ENCODE data around the gene PIAS3. TPM values are rescaled to one million over a fixed set of nuclear protein-coding genes. Genes with fewer than 3 reads are reported as not detected.

Gene PIAS3
- total and polyA plus RNA-seq, 4 donors, result 1.7 to 6.3 (median 4.0) TPM

DNA sequence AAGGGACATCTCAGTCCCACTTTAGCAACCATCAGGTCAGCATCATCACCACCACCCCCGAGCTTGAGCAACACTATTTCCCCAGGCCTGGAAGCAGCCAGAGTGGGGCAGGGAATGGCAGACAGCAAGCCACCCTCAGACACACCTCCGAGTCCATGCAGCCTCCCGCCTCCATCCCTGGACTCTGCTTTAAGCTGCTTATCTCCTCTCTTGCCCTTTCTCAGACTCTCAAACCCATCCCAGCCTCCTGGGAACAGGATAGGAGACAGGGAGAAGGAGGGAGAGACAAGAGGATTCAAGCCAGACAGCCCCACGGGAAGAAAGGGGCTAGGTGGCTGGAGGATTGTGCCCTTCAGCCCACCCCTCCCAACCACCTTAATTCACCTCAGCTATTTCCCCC is 1.7 kb downstream of the PIAS3 start:
- H3K27ac ChIP-seq (ENCODE audit: low read depth in 1 of 2, low read length in 2 of 2), result no peak overlapping the region
- peaks cover 1 to 31% (median 19%) of the 10 kb centered on the region in 4 donors for H3K36me3 ChIP-seq (ENCODE audit: control insufficient read depth in 4 of 4, insufficient read depth in 3 of 4, low read depth in 1 of 4, low read length in 3 of 4)
- H3K9me3 ChIP-seq (ENCODE audit: control insufficient read depth in 4 of 4, low read length in 3 of 4), result no peaks in the 10 kb centered on the region
- no peak overlapping the region for H3K4me3 ChIP-seq (ENCODE audit: low read depth in 1 of 3, low read length in 3 of 3)
- 87% methylated on average over 4 of the region's 4 CpGs for WGBS
- TF ChIP-seq, protein P1, sequence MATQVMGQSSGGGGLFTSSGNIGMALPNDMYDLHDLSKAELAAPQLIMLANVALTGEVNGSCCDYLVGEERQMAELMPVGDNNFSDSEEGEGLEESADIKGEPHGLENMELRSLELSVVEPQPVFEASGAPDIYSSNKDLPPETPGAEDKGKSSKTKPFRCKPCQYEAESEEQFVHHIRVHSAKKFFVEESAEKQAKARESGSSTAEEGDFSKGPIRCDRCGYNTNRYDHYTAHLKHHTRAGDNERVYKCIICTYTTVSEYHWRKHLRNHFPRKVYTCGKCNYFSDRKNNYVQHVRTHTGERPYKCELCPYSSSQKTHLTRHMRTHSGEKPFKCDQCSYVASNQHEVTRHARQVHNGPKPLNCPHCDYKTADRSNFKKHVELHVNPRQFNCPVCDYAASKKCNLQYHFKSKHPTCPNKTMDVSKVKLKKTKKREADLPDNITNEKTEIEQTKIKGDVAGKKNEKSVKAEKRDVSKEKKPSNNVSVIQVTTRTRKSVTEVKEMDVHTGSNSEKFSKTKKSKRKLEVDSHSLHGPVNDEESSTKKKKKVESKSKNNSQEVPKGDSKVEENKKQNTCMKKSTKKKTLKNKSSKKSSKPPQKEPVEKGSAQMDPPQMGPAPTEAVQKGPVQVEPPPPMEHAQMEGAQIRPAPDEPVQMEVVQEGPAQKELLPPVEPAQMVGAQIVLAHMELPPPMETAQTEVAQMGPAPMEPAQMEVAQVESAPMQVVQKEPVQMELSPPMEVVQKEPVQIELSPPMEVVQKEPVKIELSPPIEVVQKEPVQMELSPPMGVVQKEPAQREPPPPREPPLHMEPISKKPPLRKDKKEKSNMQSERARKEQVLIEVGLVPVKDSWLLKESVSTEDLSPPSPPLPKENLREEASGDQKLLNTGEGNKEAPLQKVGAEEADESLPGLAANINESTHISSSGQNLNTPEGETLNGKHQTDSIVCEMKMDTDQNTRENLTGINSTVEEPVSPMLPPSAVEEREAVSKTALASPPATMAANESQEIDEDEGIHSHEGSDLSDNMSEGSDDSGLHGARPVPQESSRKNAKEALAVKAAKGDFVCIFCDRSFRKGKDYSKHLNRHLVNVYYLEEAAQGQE (IDR thresholded peaks at IDR 0.05), result no peak
- no peak for TF ChIP-seq HNF4A (conservative IDR thresholded peaks at IDR 0.05)
- TF ChIP-seq FOXA1 (IDR thresholded peaks at IDR 0.05), result no peak
- no peak for TF ChIP-seq YY1 (IDR thresholded peaks at IDR 0.05)
- TF ChIP-seq JUND (IDR thresholded peaks at IDR 0.05), result no peak
- TF ChIP-seq, protein P2, sequence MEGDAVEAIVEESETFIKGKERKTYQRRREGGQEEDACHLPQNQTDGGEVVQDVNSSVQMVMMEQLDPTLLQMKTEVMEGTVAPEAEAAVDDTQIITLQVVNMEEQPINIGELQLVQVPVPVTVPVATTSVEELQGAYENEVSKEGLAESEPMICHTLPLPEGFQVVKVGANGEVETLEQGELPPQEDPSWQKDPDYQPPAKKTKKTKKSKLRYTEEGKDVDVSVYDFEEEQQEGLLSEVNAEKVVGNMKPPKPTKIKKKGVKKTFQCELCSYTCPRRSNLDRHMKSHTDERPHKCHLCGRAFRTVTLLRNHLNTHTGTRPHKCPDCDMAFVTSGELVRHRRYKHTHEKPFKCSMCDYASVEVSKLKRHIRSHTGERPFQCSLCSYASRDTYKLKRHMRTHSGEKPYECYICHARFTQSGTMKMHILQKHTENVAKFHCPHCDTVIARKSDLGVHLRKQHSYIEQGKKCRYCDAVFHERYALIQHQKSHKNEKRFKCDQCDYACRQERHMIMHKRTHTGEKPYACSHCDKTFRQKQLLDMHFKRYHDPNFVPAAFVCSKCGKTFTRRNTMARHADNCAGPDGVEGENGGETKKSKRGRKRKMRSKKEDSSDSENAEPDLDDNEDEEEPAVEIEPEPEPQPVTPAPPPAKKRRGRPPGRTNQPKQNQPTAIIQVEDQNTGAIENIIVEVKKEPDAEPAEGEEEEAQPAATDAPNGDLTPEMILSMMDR (IDR thresholded peaks at IDR 0.05; ENCODE audit: low read depth, low read length, missing input control), result no peak
- TF ChIP-seq FOXA2 (IDR thresholded peaks at IDR 0.05), result no peak
- no peak for TF ChIP-seq HNF4G (IDR thresholded peaks at IDR 0.05)
- TF ChIP-seq EGR1 (IDR thresholded peaks at IDR 0.05; ENCODE audit: low read depth in 2 of 2), result no peak
- no peak for TF ChIP-seq TAF1 (conservative IDR thresholded peaks at IDR 0.05)
- TF ChIP-seq, protein P3, sequence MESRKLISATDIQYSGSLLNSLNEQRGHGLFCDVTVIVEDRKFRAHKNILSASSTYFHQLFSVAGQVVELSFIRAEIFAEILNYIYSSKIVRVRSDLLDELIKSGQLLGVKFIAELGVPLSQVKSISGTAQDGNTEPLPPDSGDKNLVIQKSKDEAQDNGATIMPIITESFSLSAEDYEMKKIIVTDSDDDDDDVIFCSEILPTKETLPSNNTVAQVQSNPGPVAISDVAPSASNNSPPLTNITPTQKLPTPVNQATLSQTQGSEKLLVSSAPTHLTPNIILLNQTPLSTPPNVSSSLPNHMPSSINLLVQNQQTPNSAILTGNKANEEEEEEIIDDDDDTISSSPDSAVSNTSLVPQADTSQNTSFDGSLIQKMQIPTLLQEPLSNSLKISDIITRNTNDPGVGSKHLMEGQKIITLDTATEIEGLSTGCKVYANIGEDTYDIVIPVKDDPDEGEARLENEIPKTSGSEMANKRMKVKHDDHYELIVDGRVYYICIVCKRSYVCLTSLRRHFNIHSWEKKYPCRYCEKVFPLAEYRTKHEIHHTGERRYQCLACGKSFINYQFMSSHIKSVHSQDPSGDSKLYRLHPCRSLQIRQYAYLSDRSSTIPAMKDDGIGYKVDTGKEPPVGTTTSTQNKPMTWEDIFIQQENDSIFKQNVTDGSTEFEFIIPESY (IDR thresholded peaks at IDR 0.05), result no peak
- TF ChIP-seq NR2F2 (IDR thresholded peaks at IDR 0.05), result no peak
- TF ChIP-seq GABPA (IDR thresholded peaks at IDR 0.05 in 1 of 2, conservative IDR thresholded peaks at IDR 0.05 in 1 of 2), result no peak
- TF ChIP-seq, protein P4, sequence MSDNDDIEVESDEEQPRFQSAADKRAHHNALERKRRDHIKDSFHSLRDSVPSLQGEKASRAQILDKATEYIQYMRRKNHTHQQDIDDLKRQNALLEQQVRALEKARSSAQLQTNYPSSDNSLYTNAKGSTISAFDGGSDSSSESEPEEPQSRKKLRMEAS (IDR thresholded peaks at IDR 0.05), result no peak
- H3K27me3 ChIP-seq (ENCODE audit: control insufficient read depth in 4 of 4, insufficient read depth in 4 of 4, low read length in 3 of 4), result no peaks in the 10 kb centered on the region
- DNase-seq (ENCODE audit: low spot score), result no peak
- peaks cover 5 to 14% (median 11%) of the 10 kb centered on the region in 4 donors for H3K4me1 ChIP-seq (ENCODE audit: control insufficient read depth in 4 of 4, insufficient read depth in 4 of 4, low read length in 3 of 4)
- no peak overlapping the region for H3K9ac ChIP-seq (ENCODE audit: low read depth in 1 of 2, low read length in 2 of 2)

DNA sequence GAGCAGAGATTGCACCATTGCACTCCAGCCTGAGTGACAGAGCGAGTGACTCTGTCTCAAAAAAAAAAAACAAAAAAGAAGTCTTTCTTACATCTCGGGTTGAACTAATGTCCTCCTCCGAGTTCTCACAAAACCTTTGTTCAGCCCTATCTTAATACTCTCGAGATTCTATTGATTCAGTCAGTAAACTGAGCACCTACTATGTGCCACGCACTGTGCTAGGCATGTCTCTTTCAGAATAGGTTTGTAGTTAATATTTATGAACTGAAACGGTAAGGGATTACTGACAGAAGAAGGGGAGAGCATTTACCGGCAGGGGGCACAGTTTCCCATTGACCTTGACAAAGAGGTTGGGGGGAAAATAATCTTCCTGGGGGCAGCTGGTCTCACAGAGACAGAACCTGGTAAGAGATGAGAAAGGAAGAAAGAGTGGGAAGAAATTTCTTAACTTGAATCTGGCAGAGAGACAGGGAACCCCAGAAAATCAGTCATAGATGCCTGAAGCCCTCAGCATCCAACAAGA is 3.4 kb downstream of the PIAS3 start:
- H3K9ac ChIP-seq (ENCODE audit: low read depth in 1 of 2, low read length in 2 of 2), result no peak overlapping the region
- no peaks in the 10 kb centered on the region for H3K27me3 ChIP-seq (ENCODE audit: control insufficient read depth in 4 of 4, insufficient read depth in 4 of 4, low read length in 3 of 4)
- peaks cover 2 to 38% (median 23%) of the 10 kb centered on the region in 4 donors for H3K36me3 ChIP-seq (ENCODE audit: control insufficient read depth in 4 of 4, insufficient read depth in 3 of 4, low read depth in 1 of 4, low read length in 3 of 4)
- H3K27ac ChIP-seq (ENCODE audit: low read depth in 1 of 2, low read length in 2 of 2), result no peak overlapping the region
- 87% methylated on average over 7 of the region's 7 CpGs for WGBS
- no peak overlapping the region for H3K4me3 ChIP-seq (ENCODE audit: low read depth in 1 of 3, low read length in 3 of 3)
- H3K4me1 ChIP-seq (ENCODE audit: control insufficient read depth in 4 of 4, insufficient read depth in 4 of 4, low read length in 3 of 4), result peaks cover 5 to 14% (median 11%) of the 10 kb centered on the region in 4 donors
- H3K9me3 ChIP-seq (ENCODE audit: control insufficient read depth in 4 of 4, low read length in 3 of 4), result no peaks in the 10 kb centered on the region
- DNase-seq (ENCODE audit: low spot score), result no peak
- TF ChIP-seq, protein P2 (IDR thresholded peaks at IDR 0.05; ENCODE audit: low read depth, low read length, missing input control), result no peak
- TF ChIP-seq RAD21 (IDR thresholded peaks at IDR 0.05) (no peak), NR2F2 (IDR thresholded peaks at IDR 0.05) (no peak), EGR1 (IDR thresholded peaks at IDR 0.05; ENCODE audit: low read depth in 2 of 2) (no peak), HNF4G (IDR thresholded peaks at IDR 0.05) (no peak), SP1 (IDR thresholded peaks at IDR 0.05) (no peak), TAF1 (conservative IDR thresholded peaks at IDR 0.05) (no peak), FOXA1 (IDR thresholded peaks at IDR 0.05) (no peak), GABPA (IDR thresholded peaks at IDR 0.05 in 1 of 2, conservative IDR thresholded peaks at IDR 0.05 in 1 of 2) (no peak), FOXA2 (IDR thresholded peaks at IDR 0.05) (no peak), YY1 (IDR thresholded peaks at IDR 0.05) (no peak), RXRA (IDR thresholded peaks at IDR 0.05) (no peak)
- TF ChIP-seq, protein P4 (IDR thresholded peaks at IDR 0.05), result no peak
- TF ChIP-seq, protein P5, sequence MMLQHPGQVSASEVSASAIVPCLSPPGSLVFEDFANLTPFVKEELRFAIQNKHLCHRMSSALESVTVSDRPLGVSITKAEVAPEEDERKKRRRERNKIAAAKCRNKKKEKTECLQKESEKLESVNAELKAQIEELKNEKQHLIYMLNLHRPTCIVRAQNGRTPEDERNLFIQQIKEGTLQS (IDR thresholded peaks at IDR 0.05), result no peak
